SU-DHL-6 (cell line): ENCODE data around the gene UBE2J2.

ENCODE experiments used
- H2AFZ ChIP-seq: fragments of 200-600 bp; sonication (generic); 2 replicates; pipeline ENCODE4 v1.6.1; 2014; ENCODE audit warnings: low read depth, mild to moderate bottlenecking, moderate library complexity, mixed read lengths, antibody characterized with exemption, low read length; ENCODE audit not compliant: severe bottlenecking
- H3F3A ChIP-seq: fragments of 200-600 bp; shearing (Covaris generic); 2 replicates; pipeline ENCODE4 v1.6.0; 2016; ENCODE audit warnings: antibody characterized with exemption, mild to moderate bottlenecking; ENCODE audit not compliant: insufficient read depth
- H3K27ac ChIP-seq: fragments of 200-600 bp; sonication (generic); 2 replicates; pipeline ENCODE4 v1.5.1; 2016; ENCODE audit warnings: low read depth, mild to moderate bottlenecking, low read length, moderate library complexity, mixed read lengths
- H3K27me3 ChIP-seq: fragments of 200-600 bp; sonication (generic), shearing (Covaris generic); 2 replicates; pipeline ENCODE4 v1.6.0; 2014; ENCODE audit warnings: mild to moderate bottlenecking, low read length
- H3K36me3 ChIP-seq: fragments of 200-600 bp; sonication (generic); 2 replicates; pipeline ENCODE4 v1.6.1; 2014; ENCODE audit warnings: mild to moderate bottlenecking, low read length, mixed read lengths
- H3K4me2 ChIP-seq: fragments of 300-600, 200-600 bp; shearing (Covaris generic), sonication (generic); 2 replicates; pipeline ENCODE4 v1.6.0; 2014; ENCODE audit warnings: low read length, low read depth, mild to moderate bottlenecking; ENCODE audit not compliant: poor library complexity, severe bottlenecking
- H3K4me3 ChIP-seq: fragments of 200-600 bp; sonication (generic); 2 replicates; pipeline ENCODE4 v1.5.1; 2014; ENCODE audit warnings: antibody characterized with exemption, low read length, mild to moderate bottlenecking, mixed read lengths; ENCODE audit not compliant: insufficient read depth, poor library complexity, severe bottlenecking
- H3K79me2 ChIP-seq: fragments of 200-600 bp; sonication (generic); 2 replicates; pipeline ENCODE4 v1.6.1; 2014; ENCODE audit warnings: mild to moderate bottlenecking, low read length, moderate library complexity; ENCODE audit not compliant: insufficient read depth
- H3K9ac ChIP-seq: fragments of 200-600 bp; sonication (generic); 2 replicates; pipeline ENCODE4 v1.7.0; 2014; ENCODE audit warnings: mild to moderate bottlenecking, low read length
- H3K9me2 ChIP-seq: fragments of 200-600 bp; sonication (generic); replicated peaks from 2 replicates; pipeline ENCODE4 v1.6.1; 2014; ENCODE audit warnings: low read length; ENCODE audit not compliant: insufficient read depth
- H3K9me3 ChIP-seq: fragments of 200-600 bp; sonication (generic); 2 replicates; pipeline ENCODE4 v1.6.1; 2014; ENCODE audit warnings: low read length, mixed read lengths; ENCODE audit not compliant: insufficient read depth
- H4K20me1 ChIP-seq: fragments of 200-600 bp; sonication (generic); 2 replicates; pipeline ENCODE4 v1.6.1; 2014; ENCODE audit warnings: low read depth, mild to moderate bottlenecking, antibody characterized with exemption, low read length, moderate library complexity, mixed read lengths
- CTCF ChIP-seq: fragments of 200-600 bp; sonication (generic); IDR thresholded peaks from one replicate; pipeline ENCODE4 v1.5.1; 2017; ENCODE audit warnings: antibody characterized with exemption, mild to moderate bottlenecking, low read length, moderate library complexity; ENCODE audit not compliant: insufficient read depth, poor library complexity, severe bottlenecking
- EZH2phosphoT487 ChIP-seq: fragments of 200-600 bp; sonication (generic), shearing (Covaris generic); conservative IDR thresholded peaks from 2 replicates; pipeline ENCODE4 v1.6.1; 2018; ENCODE audit warnings: mild to moderate bottlenecking, antibody characterized with exemption, low read length, moderate library complexity, mixed read lengths

Gene UBE2J2

DNA sequence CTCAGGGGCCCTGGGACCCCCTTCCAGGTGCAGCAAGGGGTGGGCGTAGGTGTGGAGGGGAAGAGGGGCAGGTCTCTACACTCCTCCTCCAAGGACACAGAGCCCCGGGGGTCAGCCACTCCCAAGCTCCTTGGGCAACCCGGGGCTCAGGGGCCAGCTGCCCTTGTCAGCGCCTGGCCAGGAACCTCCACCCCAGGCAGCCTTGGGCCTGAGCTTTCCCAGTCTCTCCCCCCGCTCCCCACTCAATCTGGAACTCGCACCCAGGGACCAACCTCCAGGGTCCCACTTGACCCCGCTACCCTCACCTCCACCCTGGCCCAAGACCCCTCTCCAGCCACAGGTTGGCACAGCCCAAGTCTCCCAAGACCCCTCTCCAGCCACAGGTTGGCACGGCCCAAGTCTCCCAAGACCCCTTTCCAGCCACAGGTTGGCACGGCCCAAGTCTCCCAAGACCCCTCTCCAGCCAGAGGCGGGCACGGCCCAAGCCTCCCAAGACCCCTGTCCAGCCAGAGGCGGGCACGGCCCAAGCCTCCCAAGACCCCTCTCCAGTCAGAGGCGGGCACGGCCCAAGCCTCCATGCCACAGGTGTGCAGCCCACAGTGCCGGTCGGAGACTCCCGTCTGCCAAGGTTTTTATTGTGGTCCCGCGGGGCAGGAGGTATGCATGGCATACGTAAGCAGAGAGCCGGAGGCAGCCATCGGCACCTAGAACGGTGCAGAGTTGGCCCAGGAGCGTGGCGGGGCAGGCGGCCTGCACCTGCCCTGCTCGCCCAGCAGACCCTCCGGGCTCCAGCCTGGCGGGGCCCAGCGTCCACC, 62.7 kb downstream of the UBE2J2 start:
- Histone ChIP-seq H3K79me2 (no peaks in the 10 kb centered on the region), H3K4me3 (no peak overlapping the region), H3K9me3 (no peaks in the 10 kb centered on the region), H3K27ac (no peak overlapping the region), H4K20me1 (no peaks in the 10 kb centered on the region), H3F3A (no peaks in the 10 kb centered on the region), H3K9me2 (no peaks in the 10 kb centered on the region), H2AFZ (no peak overlapping the region), H3K9ac (no peak overlapping the region), H3K36me3 (no peaks in the 10 kb centered on the region), H3K4me2 (no peak overlapping the region), H3K27me3 (no peaks in the 10 kb centered on the region)
- no peak for TF ChIP-seq CTCF
- TF ChIP-seq EZH2phosphoT487: no peak

DNA sequence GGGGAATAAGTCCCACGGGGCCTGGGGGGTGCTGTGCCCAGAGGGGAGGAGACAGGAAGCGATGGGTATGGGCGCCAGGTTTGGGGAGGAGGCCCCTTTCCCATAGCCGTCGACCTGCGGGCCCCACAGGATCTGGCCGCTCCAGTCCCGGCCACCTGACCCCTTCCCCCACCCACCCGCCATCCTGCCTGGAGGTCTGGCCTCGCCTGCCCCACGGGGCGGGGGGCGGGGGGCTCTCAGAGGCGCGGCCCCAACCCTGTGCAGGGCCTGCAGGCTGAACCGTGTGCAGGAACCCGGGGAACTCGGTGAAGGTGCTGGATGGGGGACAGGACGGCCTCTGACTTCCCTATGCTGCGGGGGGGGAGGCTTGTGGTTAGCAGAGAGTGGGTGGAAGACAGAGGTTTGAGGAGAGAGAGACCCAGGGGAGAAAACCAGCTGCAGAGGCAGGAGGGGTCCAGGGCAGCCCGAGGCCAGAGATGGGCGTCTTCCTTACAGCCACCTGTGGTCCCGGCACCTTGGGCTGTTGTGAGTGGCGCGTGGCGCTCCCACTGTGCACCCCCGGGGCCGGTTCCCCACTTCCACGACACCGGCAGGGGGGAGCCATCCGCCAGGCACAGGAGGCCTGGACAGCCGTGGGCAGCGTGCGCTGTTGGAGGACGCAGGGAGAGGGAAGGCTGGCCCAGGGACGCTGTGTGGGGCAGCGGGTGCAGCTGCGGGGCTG, 64.8 kb downstream of the UBE2J2 start:
- Histone ChIP-seq H3K27me3 (no peaks in the 10 kb centered on the region), H2AFZ (no peak overlapping the region), H3K4me2 (no peak overlapping the region), H4K20me1 (no peaks in the 10 kb centered on the region), H3K36me3 (no peaks in the 10 kb centered on the region), H3K9me2 (no peaks in the 10 kb centered on the region), H3F3A (no peaks in the 10 kb centered on the region), H3K9me3 (no peaks in the 10 kb centered on the region), H3K4me3 (no peak overlapping the region), H3K27ac (no peak overlapping the region), H3K79me2 (no peaks in the 10 kb centered on the region), H3K9ac (no peak overlapping the region)
- TF ChIP-seq EZH2phosphoT487 (no peak), CTCF (no peak)

DNA sequence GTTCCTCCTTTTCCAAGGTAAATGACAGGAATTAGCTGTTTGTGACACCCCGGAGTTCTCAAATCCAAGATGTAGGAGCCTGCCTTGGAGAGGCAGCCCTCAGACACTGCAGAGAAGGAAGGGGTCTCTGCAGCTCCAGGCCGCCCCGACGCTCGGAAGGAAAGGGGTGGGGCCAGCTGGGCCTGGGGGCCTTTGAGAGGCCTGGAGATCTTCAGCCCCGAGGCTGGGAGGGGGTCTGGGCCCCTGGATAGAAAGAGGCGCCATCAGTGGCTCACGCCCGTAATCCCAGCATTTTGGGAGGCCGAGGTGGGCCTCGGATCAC, 66.1 kb downstream of the UBE2J2 start:
- Histone ChIP-seq H3K9me2 (no peaks in the 10 kb centered on the region), H4K20me1 (no peaks in the 10 kb centered on the region), H3K9ac (no peak overlapping the region), H2AFZ (no peak overlapping the region), H3K4me3 (no peak overlapping the region), H3K79me2 (no peaks in the 10 kb centered on the region), H3K9me3 (no peaks in the 10 kb centered on the region), H3K27ac (no peak overlapping the region), H3F3A (no peaks in the 10 kb centered on the region), H3K4me2 (no peak overlapping the region), H3K27me3 (no peaks in the 10 kb centered on the region), H3K36me3 (no peaks in the 10 kb centered on the region)
- TF ChIP-seq EZH2phosphoT487: no peak
- no peak for TF ChIP-seq CTCF
